ENCODE measurements around the gene TMEM38B.
A peak's percentile ranks its signal among the peaks of the same experiment; 100 is the strongest.

TMEM38B gene, protein sequence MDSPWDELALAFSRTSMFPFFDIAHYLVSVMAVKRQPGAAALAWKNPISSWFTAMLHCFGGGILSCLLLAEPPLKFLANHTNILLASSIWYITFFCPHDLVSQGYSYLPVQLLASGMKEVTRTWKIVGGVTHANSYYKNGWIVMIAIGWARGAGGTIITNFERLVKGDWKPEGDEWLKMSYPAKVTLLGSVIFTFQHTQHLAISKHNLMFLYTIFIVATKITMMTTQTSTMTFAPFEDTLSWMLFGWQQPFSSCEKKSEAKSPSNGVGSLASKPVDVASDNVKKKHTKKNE

DNA sequence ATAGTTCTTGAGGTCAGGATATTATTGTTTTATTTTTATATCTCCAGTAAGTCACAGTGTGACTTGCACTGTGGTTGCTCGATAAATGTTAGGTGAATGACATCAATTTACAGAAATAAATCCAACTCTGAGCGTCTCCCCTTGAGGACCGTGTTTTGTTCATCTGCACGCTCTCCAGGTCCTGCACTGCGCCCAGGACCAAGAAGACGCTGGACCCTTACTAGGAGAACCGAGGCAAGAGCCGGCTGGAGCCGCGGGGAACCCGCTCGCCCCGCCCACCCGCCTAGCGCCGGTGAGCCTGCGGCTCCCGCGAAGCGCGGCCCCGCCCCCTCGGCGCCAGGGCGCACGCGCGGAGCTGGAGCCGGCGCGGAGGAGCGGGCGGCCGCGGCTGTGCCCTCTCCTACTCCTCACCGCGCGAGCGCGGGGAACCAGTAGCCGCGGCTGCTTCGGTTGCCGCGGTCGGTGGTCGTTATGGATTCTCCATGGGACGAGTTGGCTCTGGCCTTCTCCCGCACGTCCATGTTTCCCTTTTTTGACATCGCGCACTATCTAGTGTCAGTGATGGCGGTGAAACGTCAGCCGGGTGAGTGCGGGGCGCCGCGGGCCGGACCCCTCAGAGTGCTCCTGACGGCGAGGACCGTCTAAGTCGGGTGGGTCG is at the start of gene TMEM38B:
TSS of gene TMEM38B (plus strand) at position 352 of the 658 bp plus-strand sequence. CDS start at position 472, 120 bp downstream.
- DNase-seq (ENCODE audit: low read depth) = peak; percentile 43

DNA sequence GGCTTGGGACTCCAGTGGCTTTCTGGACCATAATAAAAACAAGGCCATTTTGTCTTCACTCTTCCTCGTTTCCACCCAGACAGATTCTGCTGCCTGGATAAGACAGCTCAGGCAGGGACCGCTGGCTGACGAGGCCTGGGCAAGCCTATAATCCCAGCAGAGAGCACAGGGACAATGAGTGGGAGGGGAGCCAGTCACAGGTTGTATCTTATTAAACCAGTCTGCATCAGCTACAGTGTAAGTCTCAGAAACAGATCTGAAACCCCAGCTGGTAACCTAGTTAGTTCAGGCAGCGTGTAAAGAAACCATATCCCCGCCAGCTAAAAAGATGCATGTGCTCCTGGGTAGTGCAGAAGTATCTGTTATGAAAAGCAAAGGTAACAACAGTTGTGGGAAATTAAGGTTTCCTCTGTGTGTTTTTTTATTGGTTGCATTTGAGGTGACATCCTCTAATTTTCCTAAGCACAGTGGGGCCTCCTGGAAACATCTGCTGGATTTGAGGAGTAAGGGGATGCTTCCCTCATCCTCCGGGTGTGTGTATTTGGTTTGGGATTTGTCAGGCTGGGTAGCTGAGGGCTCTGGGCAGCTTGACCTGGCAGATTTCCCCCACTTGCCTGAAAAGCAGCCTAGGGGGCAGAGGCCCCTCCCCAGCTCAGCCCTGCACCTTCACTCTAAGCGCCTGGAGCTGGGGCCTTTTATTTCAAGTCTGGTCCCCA is 47.3 kb upstream of the TMEM38B start:
- no peak for DNase-seq (ENCODE audit: low read depth)

DNA sequence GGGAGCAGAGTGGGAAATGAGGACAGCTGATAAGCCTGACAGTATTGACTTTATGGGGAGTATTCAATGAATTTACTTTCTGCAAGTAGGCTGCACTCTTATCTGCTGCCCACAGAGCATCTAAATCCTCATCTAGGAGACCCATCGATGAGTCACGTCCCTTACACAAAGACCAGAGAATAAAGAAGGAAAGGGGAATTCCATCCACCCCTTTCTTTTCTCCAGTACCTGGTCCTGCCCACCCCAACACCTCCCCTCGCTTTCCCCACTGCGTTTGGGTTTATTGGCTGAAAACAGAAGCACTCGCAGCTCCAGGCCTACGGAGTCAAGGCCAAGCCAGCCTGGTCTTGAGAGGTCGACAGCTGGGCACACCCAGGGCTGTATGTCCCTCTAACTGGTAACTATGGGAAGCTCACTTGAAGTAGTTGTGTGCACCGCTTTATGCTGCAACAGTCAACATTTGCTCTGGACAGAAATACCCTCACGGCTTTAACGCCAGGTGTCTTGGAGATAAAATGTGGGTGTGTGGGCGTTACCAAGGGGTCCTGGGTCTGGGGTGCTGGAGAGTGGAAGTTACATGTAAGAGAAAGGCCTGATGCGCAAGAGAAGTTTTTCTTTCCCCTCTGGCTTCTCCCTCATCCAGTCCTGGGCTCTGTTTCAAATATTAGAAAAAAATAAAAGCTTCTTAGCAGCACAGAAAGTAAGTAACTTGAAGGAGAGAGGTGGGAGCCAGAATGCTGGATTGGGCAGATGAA is 46.6 kb upstream of the TMEM38B start:
- no peak for DNase-seq (ENCODE audit: low read depth)

DNA sequence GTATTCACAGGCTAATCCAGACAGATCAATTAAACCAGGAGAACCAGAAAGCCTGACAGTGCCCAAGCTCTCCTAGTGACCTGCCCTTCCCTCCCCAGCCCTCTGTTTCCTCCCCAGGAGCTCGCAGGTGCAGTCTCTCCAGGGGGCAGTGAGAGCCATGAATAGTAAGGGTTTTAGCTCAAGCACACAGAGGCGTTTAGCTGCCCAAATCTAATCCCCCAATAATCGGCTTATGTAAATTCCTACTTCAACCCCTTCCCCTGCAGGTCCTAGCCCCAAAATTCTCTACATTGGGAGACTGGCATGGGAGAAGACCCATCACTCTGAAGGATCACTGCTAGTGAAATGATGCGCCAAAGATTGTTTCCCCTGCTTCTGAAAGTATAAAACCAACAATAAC is 42.5 kb upstream of the TMEM38B start:
- no peak for DNase-seq (ENCODE audit: low read depth)

DNA sequence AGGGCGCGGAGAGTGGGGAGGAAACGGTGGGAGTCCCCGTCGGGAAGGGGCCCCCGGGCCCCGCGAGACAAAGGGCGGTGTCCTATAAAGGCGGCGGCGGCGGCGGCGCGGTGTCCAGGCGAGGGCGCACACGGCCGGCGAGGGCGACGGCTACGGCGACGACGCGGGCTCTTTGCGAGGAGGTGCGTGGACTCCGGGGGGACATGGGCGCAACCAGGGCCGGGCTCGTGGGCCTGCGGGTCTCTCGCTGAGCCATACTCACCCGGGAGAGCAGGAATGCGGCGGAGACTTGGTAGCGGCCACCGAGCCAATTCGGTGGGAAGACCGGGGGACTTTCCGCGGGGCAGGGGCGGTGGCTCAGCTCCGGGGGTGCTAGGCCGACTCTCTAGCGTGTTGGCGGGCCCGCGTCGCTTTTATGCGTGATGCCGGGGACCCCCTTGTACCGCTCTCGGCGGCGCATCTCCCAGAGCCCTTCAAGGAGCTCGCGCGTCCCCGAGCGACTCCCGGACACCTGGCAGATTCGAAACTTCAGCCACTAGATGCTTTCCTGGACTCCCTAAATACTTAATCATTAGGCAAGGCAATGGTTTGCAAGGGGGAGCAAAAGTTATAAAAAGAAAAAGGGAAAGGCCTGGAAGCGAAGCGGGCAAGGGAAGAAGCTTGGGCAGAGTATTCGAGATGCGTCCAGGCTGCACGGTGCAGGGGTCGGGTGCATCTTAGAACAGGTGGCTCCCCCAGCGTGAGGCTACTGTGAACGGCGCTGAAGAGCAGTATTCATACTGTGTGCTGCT is 38.0 kb upstream of the TMEM38B start:
- no peak for DNase-seq (ENCODE audit: low read depth)

DNA sequence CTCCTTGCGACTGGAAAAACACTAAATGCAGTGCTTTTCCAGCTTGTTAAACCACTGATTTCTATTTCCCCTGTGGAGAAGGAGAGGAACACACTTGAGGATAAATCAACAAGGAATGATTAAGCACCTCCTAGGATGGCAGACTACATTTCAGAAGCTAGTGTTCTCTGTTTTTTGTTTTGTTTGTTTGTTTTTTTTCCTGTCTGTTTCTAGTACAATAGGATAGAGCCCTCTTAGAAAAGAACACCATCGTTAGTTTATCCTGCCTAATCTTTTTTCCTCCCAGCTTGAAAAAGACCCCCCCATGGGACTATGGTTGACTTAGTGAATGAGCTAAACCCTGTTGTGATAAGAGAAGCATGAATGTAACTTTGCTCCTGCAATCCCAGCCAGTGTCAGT is 36.0 kb upstream of the TMEM38B start:
- no peak for DNase-seq (ENCODE audit: low read depth)

DNA sequence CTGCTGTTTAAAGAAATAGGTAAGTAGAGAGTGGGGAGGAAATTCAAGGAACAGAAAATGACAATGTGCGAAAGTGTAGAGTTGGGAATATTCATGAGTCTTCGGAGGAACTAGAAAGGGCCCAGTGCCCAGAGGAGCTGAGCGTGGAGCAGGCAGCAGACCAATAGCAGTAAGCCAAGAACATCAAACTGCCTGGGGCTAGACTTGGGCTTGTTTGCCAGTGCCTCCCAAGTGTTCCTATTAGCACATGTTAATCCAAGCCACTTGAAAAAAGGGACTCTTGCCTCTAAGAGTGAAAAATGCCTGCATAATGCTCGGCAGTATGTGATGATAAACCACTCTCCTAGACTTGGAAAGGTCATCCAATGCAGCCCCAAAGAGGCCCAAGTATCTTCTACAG is 33.3 kb upstream of the TMEM38B start:
- DNase-seq (ENCODE audit: low read depth) = no peak

DNA sequence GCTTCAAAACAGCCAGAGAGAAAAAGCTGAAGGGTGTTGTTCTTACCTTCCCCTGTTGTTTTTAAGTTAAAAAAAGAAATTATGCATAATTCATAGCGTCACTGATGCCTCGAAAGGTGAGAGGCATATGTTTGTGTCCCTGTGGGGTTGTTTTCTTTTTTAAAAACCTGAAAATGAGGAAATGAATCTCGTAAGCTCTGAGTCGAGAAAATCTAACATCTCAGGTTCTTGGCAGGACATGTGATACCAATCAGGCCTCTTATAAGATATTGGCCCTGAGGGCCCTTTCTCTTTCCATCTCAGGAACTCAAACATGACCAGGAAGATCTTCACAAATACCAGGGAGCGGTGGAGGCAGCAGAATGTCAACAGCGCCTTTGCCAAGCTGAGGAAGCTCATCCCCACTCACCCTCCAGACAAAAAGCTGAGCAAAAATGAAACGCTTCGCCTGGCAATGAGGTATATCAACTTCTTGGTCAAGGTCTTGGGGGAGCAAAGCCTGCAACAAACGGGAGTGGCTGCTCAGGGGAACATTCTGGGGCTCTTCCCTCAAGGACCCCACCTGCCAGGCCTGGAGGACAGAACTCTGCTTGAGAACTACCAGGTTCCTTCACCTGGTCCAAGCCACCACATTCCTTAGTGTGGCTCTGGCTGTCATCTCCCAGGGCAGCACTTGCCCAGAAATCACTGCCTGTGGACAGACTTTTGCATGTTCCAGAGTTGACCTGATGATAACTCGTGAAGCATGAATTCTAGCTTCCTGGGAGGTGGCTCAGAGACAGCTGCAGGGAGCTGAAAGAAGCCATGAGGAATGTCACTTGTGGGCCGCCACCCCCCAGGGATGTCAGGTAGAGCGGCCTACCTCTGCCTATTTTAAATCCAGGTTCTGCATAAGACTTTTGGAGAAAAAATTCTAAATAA is 31.9 kb upstream of the TMEM38B start, which contains the start of gene TAL2:
TSS of gene TAL2 (plus strand) at position 274 of the 921 bp plus-strand sequence. CDS start at position 314, 40 bp downstream.
- no peak for DNase-seq (ENCODE audit: low read depth)

DNA sequence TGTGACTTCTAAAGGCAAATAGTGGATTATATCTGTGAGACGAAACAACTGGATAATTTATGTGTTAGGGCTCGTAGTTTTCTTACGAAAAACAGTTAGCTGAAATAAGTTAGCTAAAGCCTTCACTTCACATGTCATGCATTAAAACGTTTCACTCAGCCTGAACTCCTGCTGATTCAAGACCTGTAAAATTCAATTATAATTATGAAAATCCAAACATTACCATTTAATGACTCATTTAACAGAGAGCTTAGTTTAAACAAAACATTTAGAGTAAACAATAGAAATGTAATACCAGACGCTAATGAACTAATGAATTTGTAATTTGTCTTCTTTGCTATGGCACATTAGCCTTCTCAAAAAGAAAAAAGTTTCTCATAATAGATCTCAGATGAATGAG is 30.4 kb upstream of the TMEM38B start:
- DNase-seq (ENCODE audit: low read depth) = no peak

DNA sequence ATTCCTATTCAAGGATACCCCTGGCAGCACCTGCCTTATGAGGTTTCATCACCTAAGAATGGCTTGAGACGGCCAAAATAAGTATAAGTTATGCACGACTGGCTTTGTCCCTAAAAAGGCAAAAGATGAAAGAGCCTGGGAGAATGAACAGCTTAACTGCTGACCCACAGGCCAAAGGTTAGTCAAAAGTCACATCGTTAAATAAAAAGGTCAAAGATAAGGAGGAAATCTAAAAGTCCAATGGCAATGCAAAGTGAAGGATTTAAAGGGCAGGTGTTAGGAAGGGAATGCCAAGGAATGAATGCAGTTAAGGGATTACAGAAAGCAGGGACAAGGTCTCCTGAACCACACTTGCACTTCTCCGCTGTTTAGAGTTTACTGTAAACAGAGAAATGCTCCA is 26.5 kb upstream of the TMEM38B start:
- DNase-seq (ENCODE audit: low read depth) = no peak

DNA sequence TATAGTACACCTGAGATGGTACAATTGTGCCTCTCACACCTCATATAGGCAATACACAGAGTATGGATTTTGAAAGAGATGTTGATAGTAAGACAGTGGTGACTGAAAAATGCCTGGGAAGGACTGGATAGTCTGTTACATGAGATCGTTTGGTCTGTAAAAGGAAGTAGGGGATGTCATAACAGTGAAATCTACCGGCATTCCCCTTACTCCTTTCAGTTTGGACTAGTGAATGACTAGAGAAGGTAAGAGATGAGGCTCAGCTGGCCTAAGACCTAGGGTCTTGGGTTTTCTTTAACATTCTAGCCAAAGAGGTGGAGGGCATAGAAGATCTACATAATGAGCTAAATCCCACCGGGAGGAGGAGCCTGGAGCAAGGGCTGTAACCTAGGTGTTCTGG is 24.0 kb upstream of the TMEM38B start:
- DNase-seq (ENCODE audit: low read depth) = no peak

DNA sequence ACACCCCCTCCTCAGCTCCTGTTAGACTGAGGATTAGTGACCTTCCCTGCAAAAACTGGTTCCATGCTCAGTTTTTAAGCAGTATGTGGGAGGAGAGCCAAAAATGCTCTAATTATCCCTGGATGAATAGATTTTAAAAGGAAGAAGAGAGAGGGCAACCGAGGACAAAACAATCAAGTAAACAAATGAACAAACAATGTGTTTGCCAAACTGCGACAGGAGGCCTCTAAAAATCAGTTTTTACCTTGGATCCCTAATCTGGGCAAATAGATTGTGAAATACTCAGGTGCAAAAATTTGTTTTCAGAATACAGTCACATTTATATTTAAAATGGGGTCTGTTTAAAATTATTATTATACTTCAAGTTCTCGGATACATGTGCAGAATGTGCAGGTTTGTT is 23.6 kb upstream of the TMEM38B start:
- DNase-seq (ENCODE audit: low read depth) = no peak

DNA sequence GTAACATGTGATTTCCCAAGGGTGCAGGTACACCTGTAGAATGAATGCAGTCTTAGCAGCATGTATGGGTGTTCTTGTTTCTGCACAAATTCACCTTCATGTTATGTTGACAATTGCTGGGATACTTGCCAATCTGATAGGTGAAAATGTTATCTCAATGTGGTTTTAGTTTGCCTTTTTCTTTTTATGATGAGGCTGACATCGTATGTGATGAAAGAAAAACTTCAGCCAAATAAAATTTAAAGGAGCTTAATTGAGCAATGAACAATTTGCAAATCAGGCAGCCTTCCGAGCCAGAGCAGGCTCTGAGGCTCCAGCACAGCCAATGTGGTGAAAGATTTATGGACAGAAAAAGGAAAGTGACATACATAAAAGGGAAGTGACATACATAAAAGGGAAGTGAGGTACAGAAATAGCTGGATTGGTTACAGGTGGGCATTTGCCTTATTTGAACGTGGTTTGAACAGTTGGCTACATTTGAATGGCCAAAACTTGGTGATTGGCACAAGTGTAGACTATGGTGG is 21.6 kb upstream of the TMEM38B start:
- DNase-seq (ENCODE audit: low read depth) = no peak

DNA sequence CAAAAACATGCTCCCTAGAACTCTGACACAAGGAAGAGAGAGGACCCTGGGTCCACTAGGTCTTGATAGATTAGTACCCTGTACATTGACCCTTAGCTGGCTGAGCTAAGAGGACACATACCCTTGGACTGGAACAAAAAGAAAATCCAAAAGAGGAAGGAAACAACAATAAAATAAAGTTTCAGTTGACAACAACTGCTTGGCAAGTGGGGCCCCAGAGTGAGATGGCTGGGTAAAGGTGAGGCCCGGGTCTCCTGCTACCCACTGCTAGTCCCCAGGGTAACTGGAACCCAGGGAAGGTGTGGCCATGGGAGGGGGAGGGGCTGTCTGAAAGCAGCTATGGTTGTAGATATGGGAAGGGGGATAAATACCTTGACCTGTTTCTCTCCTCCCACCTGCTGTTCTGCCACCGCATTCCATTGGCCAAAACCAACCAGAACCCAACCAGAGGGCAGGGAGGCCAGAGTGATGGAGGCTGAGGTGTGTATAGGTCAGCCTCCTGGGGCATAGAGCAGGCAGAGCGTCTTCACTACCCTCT is 20.4 kb upstream of the TMEM38B start:
- no peak for DNase-seq (ENCODE audit: low read depth)

DNA sequence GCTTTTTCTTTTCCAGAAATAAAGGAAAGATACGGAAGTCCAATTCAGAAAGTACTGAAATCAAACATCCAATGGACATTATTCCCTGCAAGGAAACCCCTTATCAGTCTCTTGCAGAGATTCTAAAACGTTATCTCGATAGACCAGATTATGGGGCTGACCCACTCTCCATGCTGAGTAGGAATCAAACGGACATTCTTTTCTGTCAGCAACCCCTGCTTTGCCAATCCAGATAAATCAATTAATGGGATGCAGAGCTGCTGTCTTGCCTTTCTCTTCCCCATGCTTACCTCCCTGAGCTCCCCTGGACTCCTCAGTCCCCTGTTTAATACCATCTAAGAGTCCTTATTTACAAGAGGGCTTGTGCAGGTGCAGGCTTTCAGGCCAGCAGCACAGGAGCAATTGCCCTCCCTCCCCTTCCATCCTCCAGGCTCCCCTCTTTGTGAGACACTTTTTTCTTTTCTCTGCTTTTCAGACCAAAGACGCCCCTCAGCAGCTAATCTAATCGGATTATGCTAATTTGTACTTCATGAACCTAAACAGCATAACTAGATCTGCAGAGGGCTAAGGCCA is 17.9 kb upstream of the TMEM38B start:
- no peak for DNase-seq (ENCODE audit: low read depth)

DNA sequence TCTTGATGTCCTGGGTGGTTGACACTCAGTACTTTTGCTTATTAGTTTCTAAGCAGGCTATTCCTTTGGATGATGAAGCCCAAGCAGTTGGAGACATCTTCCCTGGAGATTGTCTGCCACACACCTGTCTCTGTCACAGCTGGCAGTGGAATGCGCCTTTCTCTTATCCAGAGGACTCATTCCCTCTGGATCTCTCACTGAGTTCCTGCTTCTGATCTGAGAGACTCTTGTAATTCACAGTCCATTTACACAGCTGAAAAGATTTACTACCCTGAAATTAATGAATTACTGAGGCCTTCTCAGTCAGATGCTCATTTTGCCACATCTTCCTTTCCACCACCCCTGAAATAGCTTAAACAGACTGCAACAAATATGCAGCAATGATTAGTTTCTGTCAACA is 16.2 kb upstream of the TMEM38B start:
- no peak for DNase-seq (ENCODE audit: low read depth)

DNA sequence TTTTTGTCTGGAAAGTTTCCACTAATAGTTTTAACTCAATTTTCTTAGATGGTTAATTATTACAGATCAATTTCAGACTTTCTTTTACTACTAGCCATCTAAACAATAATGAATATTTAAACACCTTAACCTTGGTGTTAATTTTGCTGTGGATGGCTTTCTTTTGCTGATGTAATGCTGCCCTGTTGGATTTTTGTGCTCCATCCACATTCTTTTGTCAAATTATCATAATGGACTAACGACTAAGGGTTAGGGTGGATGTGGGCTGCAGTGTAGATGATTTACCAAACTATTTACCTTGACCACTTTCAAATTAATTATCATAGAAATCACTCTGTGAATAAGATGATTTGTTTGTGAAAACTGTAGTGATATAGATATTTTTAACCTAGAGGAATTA is 15.6 kb upstream of the TMEM38B start:
- DNase-seq (ENCODE audit: low read depth) = no peak

DNA sequence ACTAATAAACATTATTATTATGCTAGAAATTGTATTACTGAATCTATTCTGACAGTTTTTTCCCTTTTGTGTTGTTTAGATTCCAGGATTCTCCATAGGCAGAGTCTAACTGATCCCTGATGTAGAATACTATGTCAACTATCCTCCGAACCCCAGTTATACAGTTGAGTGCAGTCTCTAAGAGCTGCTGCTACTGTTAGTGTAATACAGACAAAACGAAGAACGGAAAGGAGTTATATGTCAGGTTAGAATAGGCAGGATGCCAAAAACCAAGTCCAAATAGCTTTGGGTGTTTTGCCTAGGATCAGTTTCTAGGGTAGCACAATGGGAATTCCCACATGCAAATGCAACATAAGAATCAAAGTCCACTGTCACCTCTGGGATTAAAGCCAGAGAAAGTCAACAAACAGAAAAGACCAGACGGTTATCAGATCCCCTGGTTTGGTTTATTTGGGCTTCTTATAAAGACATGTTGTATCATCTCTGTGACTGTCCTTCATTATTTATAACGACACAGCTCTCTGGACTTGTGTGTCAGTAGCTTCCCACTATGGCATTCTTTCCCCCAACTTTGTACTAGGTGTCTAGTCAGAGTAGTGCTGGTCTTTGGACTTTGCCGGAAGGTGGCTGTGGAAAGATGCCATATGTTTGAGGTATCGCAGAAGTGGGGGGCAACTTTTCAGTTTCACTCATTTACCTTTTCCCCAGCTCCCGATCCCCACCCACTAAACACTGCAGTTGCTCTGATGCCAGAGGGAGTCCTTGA is 14.9 kb upstream of the TMEM38B start:
- DNase-seq (ENCODE audit: low read depth) = no peak

DNA sequence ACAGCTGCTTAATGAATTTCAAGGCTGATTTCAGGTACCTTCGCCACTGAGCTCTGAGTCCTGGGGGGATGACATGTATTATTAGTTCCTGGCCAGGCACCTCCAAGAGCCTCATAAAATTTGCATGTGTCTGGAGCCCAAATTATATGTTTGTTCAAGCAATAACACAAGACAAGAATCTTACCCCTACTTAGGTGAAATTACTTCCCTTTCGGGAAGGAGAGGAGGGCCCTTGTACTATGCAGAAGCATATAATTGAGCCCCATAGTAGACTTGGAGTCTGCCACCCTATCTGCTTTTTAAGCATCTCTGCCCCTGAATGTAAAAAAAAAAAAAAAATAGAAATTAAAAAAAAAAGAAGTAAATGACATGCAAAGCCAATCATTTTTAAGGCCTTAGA is 13.0 kb upstream of the TMEM38B start:
- DNase-seq (ENCODE audit: low read depth) = no peak
